Loucy (cell line): ENCODE results near the gene C1orf105.

Source experiments
- H2AFZ ChIP-seq: fragments of 200-600 bp; sonication (generic); 2 replicates; pipeline ENCODE4 v1.6.0; 2016; ENCODE audit warnings: antibody characterized with exemption, mild to moderate bottlenecking, low read length, moderate library complexity
- H3F3A ChIP-seq: fragments of 200-600 bp; 2 replicates; pipeline ENCODE4 v1.6.0; 2016; ENCODE audit warnings: antibody characterized with exemption, low read depth, mild to moderate bottlenecking
- H3K27me3 ChIP-seq: fragments of 200-600 bp; sonication (generic); 2 replicates; pipeline ENCODE4 v1.6.1; 2014; ENCODE audit warnings: low read length, mild to moderate bottlenecking; ENCODE audit not compliant: insufficient read depth, poor library complexity, severe bottlenecking
- H3K36me3 ChIP-seq: fragments of 200-600 bp; sonication (generic); 2 replicates; pipeline ENCODE4 v1.6.1; 2016; ENCODE audit warnings: low read length; ENCODE audit not compliant: insufficient read depth
- H3K4me1 ChIP-seq: fragments of 200-600 bp; sonication (generic); 2 replicates; pipeline ENCODE4 v1.5.1; 2014; ENCODE audit warnings: low read length, mild to moderate bottlenecking; ENCODE audit not compliant: insufficient read depth, poor library complexity, severe bottlenecking
- H3K4me2 ChIP-seq: fragments of 200-600 bp; sonication (generic); 2 replicates; pipeline ENCODE4 v1.6.0; 2014; ENCODE audit warnings: antibody characterized with exemption, low read length, low read depth, mild to moderate bottlenecking; ENCODE audit not compliant: poor library complexity, severe bottlenecking
- H3K4me3 ChIP-seq: fragments of 200-600 bp; sonication (generic); 2 replicates; pipeline ENCODE4 v1.5.1; 2014; ENCODE audit warnings: low read length, mild to moderate bottlenecking, mixed read lengths; ENCODE audit not compliant: poor library complexity, severe bottlenecking
- H3K79me2 ChIP-seq: fragments of 200-600 bp; sonication (generic); 2 replicates; pipeline ENCODE4 v1.6.1; 2014; ENCODE audit warnings: low read length; ENCODE audit not compliant: insufficient read depth
- H3K9ac ChIP-seq: fragments of 200-600 bp; sonication (generic); 2 replicates; pipeline ENCODE4 v1.6.0; 2014; ENCODE audit warnings: mild to moderate bottlenecking, low read depth, low read length, moderate library complexity; ENCODE audit not compliant: poor library complexity, severe bottlenecking
- H3K9me2 ChIP-seq: fragments of 200-600 bp; sonication (generic); replicated peaks from 2 replicates; pipeline ENCODE4 v1.6.1; 2016; ENCODE audit warnings: low read depth, low read length, mixed read lengths
- H3K9me3 ChIP-seq: fragments of 200-600 bp; sonication (generic); 2 replicates; pipeline ENCODE4 v1.6.1; 2014; ENCODE audit warnings: mild to moderate bottlenecking, antibody characterized with exemption, low read length, low read depth; ENCODE audit not compliant: insufficient read depth
- H4K20me1 ChIP-seq: fragments of 200-600 bp; sonication (generic); 2 replicates; pipeline ENCODE4 v1.6.0; 2014; ENCODE audit warnings: antibody characterized with exemption, low read length, mild to moderate bottlenecking; ENCODE audit not compliant: insufficient read depth, poor library complexity, severe bottlenecking
- CTCF ChIP-seq: fragments of 200-600 bp; sonication (generic); conservative IDR thresholded peaks from 2 replicates; pipeline ENCODE4 v1.5.1; 2014; ENCODE audit warnings: mild to moderate bottlenecking, antibody characterized with exemption, low read length
- EZH2phosphoT487 ChIP-seq: fragments of 200-600 bp; IDR thresholded peaks from 2 replicates; pipeline ENCODE4 v1.6.1; 2018; ENCODE audit warnings: antibody characterized with exemption, mild to moderate bottlenecking, moderate library complexity, borderline replicate concordance

Gene C1orf105

GRCh38 chr1:172499636-172500141, 79.2 kb downstream of the C1orf105 start:
- no peaks in the 10 kb centered on the region for H3K27me3 ChIP-seq
- no peak overlapping the region for H3K9ac ChIP-seq
- no peak overlapping the region for H3K4me3 ChIP-seq
- no peaks in the 10 kb centered on the region for H3K79me2 ChIP-seq
- TF ChIP-seq EZH2phosphoT487: no peak
- TF ChIP-seq CTCF: no peak
- no peaks in the 10 kb centered on the region for H3K4me1 ChIP-seq
- no peaks in the 10 kb centered on the region for H3F3A ChIP-seq
- H3K9me3 ChIP-seq: no peaks in the 10 kb centered on the region
- H3K9me2 ChIP-seq: no peaks in the 10 kb centered on the region
- H3K4me2 ChIP-seq: no peak overlapping the region
- no peak overlapping the region for H2AFZ ChIP-seq
- no peaks in the 10 kb centered on the region for H4K20me1 ChIP-seq
- H3K36me3 ChIP-seq: no peaks in the 10 kb centered on the region

GRCh38 chr1:172500207-172500606, 79.7 kb downstream of the C1orf105 start:
- Histone ChIP-seq H3K79me2 (no peaks in the 10 kb centered on the region), H3K4me3 (no peak overlapping the region)

GRCh38 chr1:172507741-172508140, 87.3 kb downstream of the C1orf105 start:
- H3K27me3 ChIP-seq: no peaks in the 10 kb centered on the region
- H3K79me2 ChIP-seq: no peaks in the 10 kb centered on the region
- no peaks in the 10 kb centered on the region for H3K9me3 ChIP-seq
- no peaks in the 10 kb centered on the region for H3K9me2 ChIP-seq
- no peaks in the 10 kb centered on the region for H4K20me1 ChIP-seq
- H3K4me1 ChIP-seq: no peaks in the 10 kb centered on the region
- H3K4me2 ChIP-seq: no peak overlapping the region
- no peaks in the 10 kb centered on the region for H3K36me3 ChIP-seq
- no peaks in the 10 kb centered on the region for H3F3A ChIP-seq
- H3K9ac ChIP-seq: no peak overlapping the region
- no peak overlapping the region for H3K4me3 ChIP-seq
- H2AFZ ChIP-seq: no peak overlapping the region
- TF ChIP-seq CTCF: no peak
- no peak for TF ChIP-seq EZH2phosphoT487

More at GRCh38 chr1:172500207-172500606, 79.7 kb downstream of the C1orf105 start:
- Histone ChIP-seq H4K20me1 (no peaks in the 10 kb centered on the region), H2AFZ (no peak overlapping the region), H3K27me3 (no peaks in the 10 kb centered on the region), H3K4me1 (no peaks in the 10 kb centered on the region), H3K9me3 (no peaks in the 10 kb centered on the region), H3K36me3 (no peaks in the 10 kb centered on the region), H3K9me2 (no peaks in the 10 kb centered on the region), H3K4me2 (no peak overlapping the region), H3F3A (no peaks in the 10 kb centered on the region), H3K9ac (no peak overlapping the region)
- TF ChIP-seq CTCF (no peak), EZH2phosphoT487 (no peak)
